Esophagus muscularis mucosa (tissue), 3 donors: Measurements from ENCODE around the gene ABCC6.

Experiments
- CTCF ChIP-seq, 3 experiments: fragments of 200-600 bp in 2 of 3; fragments of 450-650 bp in 1 of 3; sonication (generic) in 2 of 3; IDR thresholded peaks; one replicate each; pipeline ENCODE4 v1.5.1; 2017 to 2019; ENCODE audit warnings: antibody characterized with exemption in 3 of 3, mild to moderate bottlenecking in 2 of 3, moderate library complexity in 1 of 3
- POLR2A ChIP-seq: fragments of 450-650 bp; IDR thresholded peaks from one replicate; pipeline ENCODE4 v1.6.1; 2017; ENCODE audit warnings: antibody characterized with exemption, moderate library complexity, mild to moderate bottlenecking, low read depth
- POLR2AphosphoS5 ChIP-seq, 2 donors: sonication (generic); formaldehyde crosslinking; IDR thresholded peaks; one replicate each; pipeline ENCODE4 v1.6.1; 2017; ENCODE audit warnings: antibody characterized with exemption in 2 of 2

- no peak for TF ChIP-seq CTCF (IDR thresholded peaks at IDR 0.05)
- TF ChIP-seq POLR2AphosphoS5 (IDR thresholded peaks at IDR 0.05) = peak; percentile 68 to 83
- no peak for TF ChIP-seq POLR2A
Measured at GRCh38 chr16:16150117-16150877, 73.0 kb downstream of the ABCC6 start.
